ENCODE results near the gene PCDH9.

Gene PCDH9

DNA sequence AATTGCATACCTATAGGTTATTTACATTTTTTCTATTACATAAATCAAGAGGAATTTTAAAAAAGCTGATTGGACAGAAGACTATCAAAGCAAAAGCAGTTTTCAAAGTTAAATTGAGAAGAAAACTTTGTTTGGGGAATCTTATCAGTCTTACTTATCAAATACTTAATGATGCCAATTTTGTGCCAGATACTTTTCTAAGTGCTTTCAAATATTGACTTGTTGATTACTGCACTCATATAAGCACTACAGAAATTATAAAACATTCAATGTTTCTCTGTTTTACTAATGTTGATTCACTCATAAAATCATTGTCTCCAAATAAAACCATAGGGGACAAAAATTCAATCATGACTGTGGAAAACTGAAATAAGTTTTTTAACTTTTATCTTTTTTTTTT lies 36.2 kb downstream of the PCDH9 start:
- H3K9me3 ChIP-seq (ENCODE audit: control insufficient read depth, low read length) = no peaks in the 10 kb centered on the region
- no peak for DNase-seq (ENCODE audit: low read depth)
- H3K27me3 ChIP-seq (replicated peaks; ENCODE audit: control insufficient read depth, insufficient read depth, low read length) = no peaks in the 10 kb centered on the region
- H3K36me3 ChIP-seq (ENCODE audit: control insufficient read depth, insufficient read depth, low read length, severe bottlenecking) = no peaks in the 10 kb centered on the region
- no peak overlapping the region for H3K4me3 ChIP-seq (ENCODE audit: low read length)
- no peak overlapping the region for H3K9ac ChIP-seq (ENCODE audit: low read length)
- no peaks in the 10 kb centered on the region for H3K4me1 ChIP-seq (ENCODE audit: control insufficient read depth, insufficient read depth, low read length)

- Histone ChIP-seq H3K9ac (ENCODE audit: low read length) (no peak overlapping the region), H3K4me3 (ENCODE audit: low read length) (no peak overlapping the region), H3K9me3 (ENCODE audit: control insufficient read depth, low read length) (no peaks in the 10 kb centered on the region), H3K27me3 (replicated peaks; ENCODE audit: control insufficient read depth, insufficient read depth, low read length) (no peaks in the 10 kb centered on the region), H3K4me1 (ENCODE audit: control insufficient read depth, insufficient read depth, low read length) (no peaks in the 10 kb centered on the region), H3K36me3 (ENCODE audit: control insufficient read depth, insufficient read depth, low read length, severe bottlenecking) (no peaks in the 10 kb centered on the region)
- DNase-seq (ENCODE audit: low read depth) = no peak
Observed at GRCh38 chr13:67192751-67193150, 37.4 kb downstream of the PCDH9 start.

DNA sequence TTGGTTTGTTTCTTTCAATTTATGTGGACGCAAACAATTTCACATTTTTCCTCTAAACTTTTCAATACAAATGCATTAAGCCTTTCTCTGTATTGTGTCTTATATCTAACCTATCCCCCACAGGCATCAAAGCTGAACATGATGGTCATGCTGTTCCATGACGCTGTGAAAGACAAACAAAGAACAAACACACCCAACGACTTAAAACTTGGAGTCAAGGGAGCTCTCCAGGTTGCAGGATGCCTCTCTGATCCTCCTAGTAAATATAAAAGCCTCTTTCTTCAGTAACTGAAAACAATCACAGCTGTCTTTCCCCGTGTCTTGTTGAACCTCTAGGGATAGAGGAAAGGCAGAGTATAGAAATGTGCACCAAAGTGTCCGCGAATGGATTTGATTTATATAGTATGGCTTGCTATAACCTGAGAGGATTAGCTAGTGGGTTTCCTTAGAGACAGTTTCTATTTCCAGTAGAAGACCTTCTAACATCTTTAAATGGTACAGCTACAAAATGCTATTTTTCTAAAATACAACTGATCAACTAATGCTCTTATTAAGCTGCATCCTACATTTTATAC lies 43.1 kb downstream of the PCDH9 start:
- Histone ChIP-seq H3K4me3 (ENCODE audit: low read length) (no peak overlapping the region), H3K9ac (ENCODE audit: low read length) (no peak overlapping the region), H3K9me3 (ENCODE audit: control insufficient read depth, low read length) (no peaks in the 10 kb centered on the region), H3K36me3 (ENCODE audit: control insufficient read depth, insufficient read depth, low read length, severe bottlenecking) (no peaks in the 10 kb centered on the region), H3K27me3 (replicated peaks; ENCODE audit: control insufficient read depth, insufficient read depth, low read length) (no peaks in the 10 kb centered on the region), H3K4me1 (ENCODE audit: control insufficient read depth, insufficient read depth, low read length) (no peaks in the 10 kb centered on the region)
- DNase-seq (ENCODE audit: low read depth) = no peak

DNA sequence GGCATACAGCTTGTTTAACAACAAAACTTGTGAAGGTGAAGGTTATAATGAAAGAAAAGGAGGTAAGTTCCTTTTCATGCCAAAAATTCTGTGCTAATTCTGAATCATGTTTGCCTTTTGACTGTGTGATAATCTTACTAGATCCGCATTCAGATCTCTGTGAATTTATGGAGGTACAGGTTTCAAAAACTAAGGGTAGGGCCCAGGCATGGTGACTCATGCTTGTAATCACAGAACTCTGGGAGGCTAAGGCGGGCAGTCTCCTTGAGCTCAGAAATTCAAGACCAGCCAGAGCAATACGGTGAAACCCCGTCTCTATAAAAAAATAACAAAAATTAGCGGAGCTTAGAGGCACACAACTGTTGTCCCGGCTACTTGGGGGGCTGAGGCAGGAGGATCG lies 45.9 kb downstream of the PCDH9 start:
- no peak overlapping the region for H3K9ac ChIP-seq (ENCODE audit: low read length)
- H3K4me1 ChIP-seq (ENCODE audit: control insufficient read depth, insufficient read depth, low read length) = no peaks in the 10 kb centered on the region
- H3K27me3 ChIP-seq (replicated peaks; ENCODE audit: control insufficient read depth, insufficient read depth, low read length) = no peaks in the 10 kb centered on the region
- no peaks in the 10 kb centered on the region for H3K9me3 ChIP-seq (ENCODE audit: control insufficient read depth, low read length)
- no peak for DNase-seq (ENCODE audit: low read depth)
- H3K36me3 ChIP-seq (ENCODE audit: control insufficient read depth, insufficient read depth, low read length, severe bottlenecking) = no peaks in the 10 kb centered on the region
- H3K4me3 ChIP-seq (ENCODE audit: low read length) = no peak overlapping the region

DNA sequence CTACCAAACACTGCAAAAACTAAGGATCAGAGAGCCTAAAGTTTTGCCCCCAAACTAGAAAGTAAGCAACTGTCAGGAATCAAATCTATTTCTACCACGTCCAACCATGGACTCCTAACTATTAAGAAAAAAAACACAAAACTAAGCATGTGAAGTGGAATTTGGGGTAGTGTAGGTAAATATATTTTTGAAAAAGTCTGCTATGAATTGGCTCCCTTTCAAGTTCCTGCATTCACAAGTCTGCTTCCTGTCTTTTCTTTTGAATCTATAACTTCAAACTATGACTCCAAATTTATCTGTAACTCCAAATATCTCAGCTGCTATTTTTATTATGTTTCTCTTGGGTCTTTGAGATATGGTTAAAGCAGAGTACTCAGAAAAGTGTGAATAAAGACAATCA lies 47.0 kb downstream of the PCDH9 start:
- H3K9me3 ChIP-seq (ENCODE audit: control insufficient read depth, low read length) = no peaks in the 10 kb centered on the region
- H3K4me3 ChIP-seq (ENCODE audit: low read length) = no peak overlapping the region
- H3K36me3 ChIP-seq (ENCODE audit: control insufficient read depth, insufficient read depth, low read length, severe bottlenecking) = no peaks in the 10 kb centered on the region
- no peaks in the 10 kb centered on the region for H3K4me1 ChIP-seq (ENCODE audit: control insufficient read depth, insufficient read depth, low read length)
- H3K27me3 ChIP-seq (replicated peaks; ENCODE audit: control insufficient read depth, insufficient read depth, low read length) = no peaks in the 10 kb centered on the region
- no peak overlapping the region for H3K9ac ChIP-seq (ENCODE audit: low read length)
- DNase-seq (ENCODE audit: low read depth) = no peak

- Histone ChIP-seq H3K4me1 (ENCODE audit: control insufficient read depth, insufficient read depth, low read length) (no peaks in the 10 kb centered on the region), H3K27me3 (replicated peaks; ENCODE audit: control insufficient read depth, insufficient read depth, low read length) (no peaks in the 10 kb centered on the region), H3K9me3 (ENCODE audit: control insufficient read depth, low read length) (no peaks in the 10 kb centered on the region), H3K36me3 (ENCODE audit: control insufficient read depth, insufficient read depth, low read length, severe bottlenecking) (no peaks in the 10 kb centered on the region), H3K4me3 (ENCODE audit: low read length) (no peak overlapping the region), H3K9ac (ENCODE audit: low read length) (no peak overlapping the region)
- no peak for DNase-seq (ENCODE audit: low read depth)
Observed at GRCh38 chr13:67175836-67176459, 54.2 kb downstream of the PCDH9 start.

GRCh38 chr13:67168384-67168783 lies 61.8 kb downstream of the PCDH9 start:
- no peaks in the 10 kb centered on the region for H3K9me3 ChIP-seq (ENCODE audit: control insufficient read depth, low read length)
- no peak overlapping the region for H3K9ac ChIP-seq (ENCODE audit: low read length)
- no peaks in the 10 kb centered on the region for H3K4me1 ChIP-seq (ENCODE audit: control insufficient read depth, insufficient read depth, low read length)
- H3K36me3 ChIP-seq (ENCODE audit: control insufficient read depth, insufficient read depth, low read length, severe bottlenecking) = no peaks in the 10 kb centered on the region
- DNase-seq (ENCODE audit: low read depth) = no peak
- H3K27me3 ChIP-seq (replicated peaks; ENCODE audit: control insufficient read depth, insufficient read depth, low read length) = no peaks in the 10 kb centered on the region
- H3K4me3 ChIP-seq (ENCODE audit: low read length) = no peak overlapping the region

DNA sequence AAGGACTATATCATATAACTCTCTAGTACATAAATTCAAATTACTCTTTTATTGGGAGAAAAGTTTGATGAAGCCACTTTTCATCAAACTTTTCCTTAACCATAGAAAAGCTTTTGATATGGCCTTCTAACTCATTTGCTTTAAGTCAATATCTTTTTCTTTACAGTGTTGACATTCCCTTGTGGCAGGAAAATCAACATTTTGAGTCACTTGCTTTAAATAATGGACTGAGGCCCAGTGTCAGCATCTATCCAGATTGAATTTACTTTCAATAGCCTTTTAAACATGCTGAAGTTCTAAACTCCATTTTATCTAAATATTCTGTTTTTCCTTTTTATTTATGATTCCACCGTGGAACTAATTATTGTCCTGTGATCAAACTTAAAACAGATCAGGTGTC lies 62.7 kb downstream of the PCDH9 start:
- no peaks in the 10 kb centered on the region for H3K9me3 ChIP-seq (ENCODE audit: control insufficient read depth, low read length)
- H3K27me3 ChIP-seq (replicated peaks; ENCODE audit: control insufficient read depth, insufficient read depth, low read length) = no peaks in the 10 kb centered on the region
- H3K9ac ChIP-seq (ENCODE audit: low read length) = no peak overlapping the region
- H3K36me3 ChIP-seq (ENCODE audit: control insufficient read depth, insufficient read depth, low read length, severe bottlenecking) = no peaks in the 10 kb centered on the region
- H3K4me1 ChIP-seq (ENCODE audit: control insufficient read depth, insufficient read depth, low read length) = no peaks in the 10 kb centered on the region
- H3K4me3 ChIP-seq (ENCODE audit: low read length) = no peak overlapping the region
- DNase-seq (ENCODE audit: low read depth) = no peak

GRCh38 chr13:67161176-67161575 lies 69.0 kb downstream of the PCDH9 start:
- Histone ChIP-seq H3K9me3 (ENCODE audit: control insufficient read depth, low read length) (no peaks in the 10 kb centered on the region), H3K4me1 (ENCODE audit: control insufficient read depth, insufficient read depth, low read length) (no peaks in the 10 kb centered on the region), H3K27me3 (replicated peaks; ENCODE audit: control insufficient read depth, insufficient read depth, low read length) (no peaks in the 10 kb centered on the region), H3K9ac (ENCODE audit: low read length) (no peak overlapping the region), H3K4me3 (ENCODE audit: low read length) (no peak overlapping the region), H3K36me3 (ENCODE audit: control insufficient read depth, insufficient read depth, low read length, severe bottlenecking) (no peaks in the 10 kb centered on the region)
- no peak for DNase-seq (ENCODE audit: low read depth)

GRCh38 chr13:67158903-67159302 lies 71.2 kb downstream of the PCDH9 start:
- Histone ChIP-seq H3K9me3 (ENCODE audit: control insufficient read depth, low read length) (no peaks in the 10 kb centered on the region), H3K27me3 (replicated peaks; ENCODE audit: control insufficient read depth, insufficient read depth, low read length) (no peaks in the 10 kb centered on the region), H3K36me3 (ENCODE audit: control insufficient read depth, insufficient read depth, low read length, severe bottlenecking) (no peaks in the 10 kb centered on the region), H3K9ac (ENCODE audit: low read length) (no peak overlapping the region), H3K4me3 (ENCODE audit: low read length) (no peak overlapping the region), H3K4me1 (ENCODE audit: control insufficient read depth, insufficient read depth, low read length) (peaks cover 9% of the 10 kb centered on the region)
- no peak for DNase-seq (ENCODE audit: low read depth)

DNA sequence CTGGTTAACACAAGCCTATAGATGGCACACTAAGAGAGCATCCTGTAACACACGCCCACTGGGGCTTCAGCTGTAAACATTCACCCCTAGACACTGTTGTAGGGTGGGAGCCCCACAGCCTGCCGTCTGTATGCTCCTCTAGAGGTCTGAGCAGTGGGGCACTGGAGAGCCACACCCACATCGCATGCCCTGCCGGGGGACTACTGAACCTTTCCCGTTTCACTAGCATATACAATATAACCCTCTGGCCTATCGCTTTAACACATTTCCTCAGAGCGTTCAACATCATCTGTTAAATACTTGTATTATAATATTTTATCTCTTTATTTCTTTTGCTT lies 73.4 kb downstream of the PCDH9 start:
- no peak overlapping the region for H3K4me3 ChIP-seq (ENCODE audit: low read length)
- DNase-seq (ENCODE audit: low read depth) = no peak
- H3K27me3 ChIP-seq (replicated peaks; ENCODE audit: control insufficient read depth, insufficient read depth, low read length) = no peaks in the 10 kb centered on the region
- H3K36me3 ChIP-seq (ENCODE audit: control insufficient read depth, insufficient read depth, low read length, severe bottlenecking) = no peaks in the 10 kb centered on the region
- H3K9ac ChIP-seq (ENCODE audit: low read length) = no peak overlapping the region
- H3K9me3 ChIP-seq (ENCODE audit: control insufficient read depth, low read length) = no peaks in the 10 kb centered on the region
- peaks cover 9% of the 10 kb centered on the region for H3K4me1 ChIP-seq (ENCODE audit: control insufficient read depth, insufficient read depth, low read length)
